Stimulated activated CD4-positive, alpha-beta T cell treated with anti-CD3 and anti-CD28 coated beads, Interleukin-15, amount 100 ng/mL, for 48 hours (primary cell): ENCODE measurements around the gene CFAP73.
"Not testable (repeated sequence)": the region's sequence is repeated elsewhere in the genome, so short reads cannot be mapped to it uniquely, and the experiment has no call there.

Source experiments
- DNase-seq, 2 donors: peaks; one replicate each; pipeline ENCODE4 v3.0.0-alpha.2; 2020; ENCODE audit warnings: low read depth in 2 of 2

Gene CFAP73

DNA sequence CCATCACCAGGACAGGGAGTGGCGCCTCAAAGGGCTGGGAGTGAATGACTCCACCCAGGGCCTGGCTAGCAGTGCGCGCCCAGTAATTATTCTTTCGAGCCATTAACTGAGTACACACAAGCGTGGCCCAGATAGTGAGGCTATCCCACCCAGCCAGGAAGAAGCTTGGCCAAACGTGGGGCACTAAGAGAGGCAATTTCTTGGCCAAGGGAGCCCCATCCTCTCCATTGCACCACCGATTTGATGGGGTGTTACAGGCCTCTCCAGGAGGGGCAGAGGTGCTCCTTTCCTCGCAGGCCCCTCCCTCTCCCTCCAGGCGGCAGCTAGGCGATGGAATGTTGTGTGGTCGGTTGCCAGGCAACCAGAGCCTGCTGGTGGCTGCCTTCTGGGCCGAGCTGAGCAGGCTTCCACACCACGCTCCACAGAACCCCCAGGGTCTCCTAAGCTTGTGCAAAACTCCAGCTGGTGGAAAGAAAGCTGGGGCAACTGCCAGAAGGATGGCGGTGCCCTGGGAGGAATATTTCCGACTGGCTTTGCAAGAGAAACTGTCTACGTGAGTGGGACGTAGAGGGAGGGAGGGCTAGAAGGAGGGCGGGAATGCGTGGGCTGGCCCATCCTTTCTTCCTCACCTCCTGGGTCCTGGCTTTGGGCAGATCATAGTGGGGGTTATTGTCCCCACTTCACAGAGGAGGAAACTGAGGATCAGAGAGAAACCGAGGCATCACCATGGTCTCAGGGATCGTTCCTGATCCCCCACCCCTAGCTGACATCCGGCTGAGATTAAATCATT is at the start of gene CFAP73:
CFAP73 (plus strand) TSS at position 364 of the 790 bp plus-strand sequence; CDS start at position 498, 134 bp downstream.
- DNase-seq = no peak

DNA sequence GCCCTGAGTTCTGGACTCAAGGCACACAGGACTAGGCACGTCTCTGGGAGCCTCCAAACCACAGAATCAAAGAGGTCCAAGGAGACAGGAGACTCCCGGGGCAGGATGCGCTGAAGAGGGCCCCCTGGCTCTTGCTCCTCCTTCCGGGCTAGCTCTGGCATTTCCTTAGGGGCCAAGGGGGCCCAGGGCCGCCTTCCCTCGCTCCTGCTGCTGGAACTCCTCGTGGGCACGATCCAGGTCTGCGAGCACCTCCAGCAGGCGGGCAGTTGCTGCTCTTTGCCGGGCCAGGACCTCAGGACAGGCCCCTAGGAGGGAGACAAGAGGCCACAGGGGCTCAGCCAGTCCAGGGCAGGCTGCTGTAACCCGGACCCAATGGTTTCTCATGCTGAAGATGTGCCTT is 49.8 kb upstream of the CFAP73 start:
- no peak for DNase-seq

DNA sequence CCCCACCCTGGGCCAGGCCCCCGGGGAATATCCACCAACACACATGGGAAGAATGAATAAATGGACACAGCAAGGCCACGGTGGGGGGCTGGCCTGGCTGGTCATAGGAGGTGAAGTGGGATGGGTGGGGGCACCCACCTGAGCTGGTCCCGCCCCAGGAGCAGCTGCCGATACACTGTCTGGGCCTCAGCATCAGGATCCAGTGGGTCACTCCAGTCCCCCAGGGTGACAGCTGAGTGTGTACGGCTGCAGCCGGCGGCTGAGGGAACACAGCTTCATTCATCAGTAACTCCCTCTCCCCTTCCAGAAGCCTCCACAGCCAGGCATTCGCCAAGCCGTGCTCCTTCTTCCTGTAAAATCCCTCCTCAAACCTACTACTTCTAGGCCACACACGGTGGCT is 47.8 kb upstream of the CFAP73 start:
- DNase-seq = no peak

DNA sequence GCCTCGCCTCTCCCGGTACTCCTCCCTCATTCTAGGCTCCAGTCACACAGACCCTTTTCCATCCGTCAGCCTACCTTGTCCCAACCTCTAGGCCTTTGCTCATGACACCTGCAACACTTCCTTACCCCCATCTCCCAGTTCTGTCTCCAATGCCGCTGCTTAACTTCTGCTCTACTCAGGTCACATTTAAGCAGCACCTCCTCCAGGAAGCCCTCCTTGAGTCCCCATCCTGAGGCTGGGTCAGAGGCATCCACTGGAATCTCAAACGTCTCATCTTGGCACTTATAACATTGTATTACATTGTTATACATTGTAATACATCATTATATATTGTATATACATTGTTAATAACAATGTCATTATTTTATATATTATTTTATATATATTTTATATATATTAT is 46.7 kb upstream of the CFAP73 start:
- DNase-seq = no peak

DNA sequence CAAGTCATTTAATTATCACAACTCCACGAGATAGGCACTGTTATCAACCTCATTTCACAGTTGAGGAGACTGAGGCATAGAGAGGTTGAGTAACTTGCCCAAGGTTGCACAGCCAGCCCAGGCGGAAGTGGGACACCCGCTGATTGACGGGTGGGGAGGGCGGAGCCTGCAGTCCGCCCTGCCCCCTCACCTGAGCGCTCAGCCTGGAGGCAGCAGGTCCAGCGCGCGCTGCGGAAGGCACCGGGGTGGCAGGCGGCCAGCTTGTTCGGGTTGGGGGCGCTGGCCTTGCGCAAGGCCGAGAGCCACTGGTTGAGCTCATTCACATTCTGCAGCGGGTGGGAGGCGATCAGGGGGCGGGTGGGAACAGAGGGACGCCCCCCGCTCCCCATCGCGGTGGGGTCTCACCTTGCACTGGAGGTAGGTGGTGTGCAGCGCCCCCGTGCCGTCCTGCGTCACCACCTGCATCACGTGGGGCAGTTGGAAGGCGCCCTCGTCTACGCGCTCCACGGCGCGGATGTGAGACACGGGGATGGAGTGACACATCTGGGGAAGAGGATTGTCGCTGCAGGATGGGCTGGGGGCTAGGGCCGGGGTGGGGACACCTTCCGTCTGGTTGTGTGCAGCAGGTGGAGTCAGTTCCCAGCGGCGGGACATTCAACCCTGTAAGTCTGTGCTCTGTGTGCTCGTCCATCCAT is 45.6 kb upstream of the CFAP73 start:
- DNase-seq = peak; percentile 56 to 65

DNA sequence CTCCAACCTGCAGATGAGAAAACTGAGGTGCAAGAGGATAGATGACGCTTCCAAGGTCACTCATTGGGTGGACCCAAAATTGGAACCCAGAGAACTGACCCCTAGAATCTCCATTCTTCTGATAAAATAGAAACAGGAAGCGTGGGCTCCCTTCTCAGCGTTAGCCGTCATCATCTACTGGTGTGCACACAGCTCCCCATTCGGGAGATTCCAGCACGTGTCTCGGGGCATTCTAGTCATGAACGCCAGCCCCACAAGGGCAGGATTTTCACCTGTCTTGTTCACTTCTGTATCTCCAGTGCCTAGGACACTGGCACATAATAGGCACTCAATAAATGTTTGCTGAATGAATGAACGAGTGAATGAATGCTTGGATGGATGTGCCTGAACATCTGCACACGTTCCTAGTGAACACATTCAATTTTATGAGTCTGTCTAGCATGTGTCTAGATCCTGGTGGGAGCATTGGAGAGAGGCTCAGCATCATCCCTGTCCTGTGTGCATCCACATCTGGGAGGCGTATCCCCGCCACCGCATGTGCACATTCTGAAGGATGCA is 44.5 kb upstream of the CFAP73 start:
- no peak for DNase-seq

DNA sequence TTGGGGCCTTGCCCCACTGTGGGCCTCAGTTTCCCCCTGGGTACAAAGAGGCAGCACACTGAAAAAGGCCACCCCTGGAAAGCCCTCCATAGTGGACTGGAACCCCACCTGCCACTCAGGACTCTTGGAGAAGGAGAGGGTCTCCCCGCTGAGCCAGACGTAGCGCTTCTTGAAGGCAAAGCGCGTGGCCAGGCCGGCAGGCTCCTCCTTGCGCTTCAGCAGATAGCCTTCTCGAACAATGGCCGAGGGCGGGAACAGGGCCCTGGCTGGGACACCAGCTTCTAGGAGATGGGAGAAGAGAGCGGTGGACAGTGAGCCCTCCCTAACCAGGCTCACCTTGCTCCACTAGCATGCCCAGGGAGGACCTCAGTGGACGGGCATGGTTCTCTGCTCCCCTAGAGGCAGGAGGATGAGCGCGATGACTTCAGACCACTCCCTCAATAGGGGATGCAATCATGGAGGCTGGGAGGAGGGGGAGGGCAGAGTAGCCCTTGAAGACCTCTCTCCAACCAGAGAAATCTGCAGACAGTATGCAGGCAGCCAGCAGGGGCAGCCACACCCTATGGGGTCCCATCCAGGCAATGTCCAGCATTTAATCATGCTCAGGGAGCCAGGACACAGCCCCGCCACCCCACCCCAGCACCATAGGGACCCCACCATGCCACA is 43.8 kb upstream of the CFAP73 start:
- no peak for DNase-seq

DNA sequence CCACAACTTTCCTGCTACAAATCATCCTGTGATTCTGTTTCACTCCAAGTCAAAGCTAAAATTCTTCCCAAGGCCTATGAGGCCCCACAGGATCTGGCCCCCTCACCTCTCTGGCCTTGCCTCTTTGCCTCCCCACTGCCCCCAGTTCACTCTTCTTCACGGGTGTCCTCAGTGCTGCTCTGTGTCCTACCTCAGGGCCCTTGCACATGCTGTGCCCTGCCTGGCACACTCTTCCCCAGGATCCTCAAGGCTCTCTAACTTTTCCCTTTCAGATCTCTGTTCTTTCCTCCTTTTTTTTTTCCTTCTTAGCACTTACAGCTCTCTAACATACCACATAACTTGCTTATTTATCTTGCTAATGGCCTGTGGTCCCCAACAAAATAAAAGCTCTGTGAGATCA is 43.2 kb upstream of the CFAP73 start:
- DNase-seq = no peak

DNA sequence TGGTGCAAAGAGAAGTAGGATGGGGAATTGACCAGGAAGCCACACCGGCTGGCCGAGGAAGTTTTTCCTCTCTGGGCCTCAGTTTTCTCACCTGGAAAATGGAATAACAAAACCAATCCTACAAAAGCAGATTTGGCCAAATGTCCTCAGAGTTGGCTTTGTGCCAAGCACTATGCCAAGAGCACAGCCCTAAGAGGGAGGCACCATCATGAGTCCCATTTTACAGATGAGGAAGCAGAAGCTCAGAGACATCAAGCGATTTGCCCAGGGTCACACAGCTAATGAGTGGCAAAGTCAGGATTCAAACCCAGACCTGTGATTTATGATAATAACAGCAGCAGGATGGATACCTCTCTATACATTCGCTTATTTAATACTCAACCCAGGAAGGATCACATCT is 41.2 kb upstream of the CFAP73 start:
- no peak for DNase-seq

DNA sequence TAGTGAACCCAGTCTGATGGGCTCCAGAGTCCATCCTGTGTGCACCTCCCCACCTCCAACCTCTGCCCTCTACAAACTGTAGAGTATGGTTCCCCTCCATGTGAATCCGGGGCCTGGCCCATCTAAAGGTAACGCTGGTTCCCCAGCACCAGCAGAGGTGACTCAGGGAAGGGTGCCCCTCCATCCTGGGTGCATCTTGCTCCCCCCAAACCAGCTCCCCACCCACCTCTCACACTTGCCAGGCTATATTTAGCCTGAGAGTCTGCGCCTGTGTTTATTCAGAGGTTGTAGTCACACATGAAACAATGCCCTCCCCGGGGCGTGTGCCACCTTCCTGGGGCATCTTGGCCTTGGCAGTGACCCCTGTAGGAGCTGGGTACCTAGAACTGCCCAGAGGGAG is 40.2 kb upstream of the CFAP73 start:
- DNase-seq = no peak

DNA sequence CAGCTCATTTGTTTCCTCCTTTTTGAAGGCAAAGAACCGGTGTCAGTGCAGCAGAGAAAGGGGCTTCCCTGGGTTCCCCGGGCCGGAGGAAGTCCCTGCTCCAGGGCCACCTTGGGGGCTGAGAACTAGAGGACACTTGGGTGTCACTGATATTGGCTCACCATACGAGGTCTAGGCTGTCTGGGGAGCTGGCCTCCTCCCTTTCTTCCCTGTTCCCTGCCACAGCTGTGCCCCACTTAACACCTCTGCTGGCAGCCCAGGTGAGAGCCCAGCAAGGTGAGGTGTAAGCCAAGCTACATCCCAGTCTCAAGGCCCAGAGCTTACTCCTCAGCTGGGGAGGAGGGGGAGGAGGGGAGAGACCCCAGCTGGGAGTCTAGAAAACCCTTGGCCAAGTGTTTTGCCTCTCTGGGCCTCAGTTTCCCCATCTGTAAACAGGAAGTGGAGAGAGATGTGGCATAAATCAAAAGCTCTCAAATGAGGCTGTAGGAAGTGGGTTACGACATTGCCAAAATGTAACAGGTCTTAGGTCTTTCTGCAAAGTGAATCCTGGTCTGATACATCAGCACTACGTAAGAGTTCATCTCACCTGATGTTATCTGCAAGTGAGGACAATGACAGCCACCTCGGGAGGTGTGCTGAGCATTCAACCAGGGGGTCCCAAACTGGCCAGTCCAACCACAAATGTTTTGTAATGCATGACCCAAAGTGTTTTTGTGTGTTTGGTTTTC is 39.5 kb upstream of the CFAP73 start:
- DNase-seq = no peak

DNA sequence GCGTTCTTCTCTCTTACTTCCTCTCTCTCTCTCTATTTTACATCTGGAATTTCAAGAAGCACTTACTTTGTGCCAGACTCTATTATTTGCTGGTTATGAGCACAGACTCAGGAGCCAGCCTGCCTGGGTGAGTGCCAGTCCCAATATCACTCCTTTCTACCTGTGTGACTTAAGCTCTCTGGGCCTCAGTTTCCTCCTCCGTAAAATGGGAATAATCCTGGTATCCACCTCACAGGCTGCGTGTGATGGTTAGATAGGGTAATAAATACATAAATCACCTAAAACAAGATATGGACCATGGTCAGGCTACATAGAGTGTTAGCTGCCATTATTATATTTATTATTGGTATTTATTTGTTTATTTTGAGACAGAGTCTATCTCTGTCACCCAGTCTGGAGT is 38.3 kb upstream of the CFAP73 start:
- DNase-seq = no peak

DNA sequence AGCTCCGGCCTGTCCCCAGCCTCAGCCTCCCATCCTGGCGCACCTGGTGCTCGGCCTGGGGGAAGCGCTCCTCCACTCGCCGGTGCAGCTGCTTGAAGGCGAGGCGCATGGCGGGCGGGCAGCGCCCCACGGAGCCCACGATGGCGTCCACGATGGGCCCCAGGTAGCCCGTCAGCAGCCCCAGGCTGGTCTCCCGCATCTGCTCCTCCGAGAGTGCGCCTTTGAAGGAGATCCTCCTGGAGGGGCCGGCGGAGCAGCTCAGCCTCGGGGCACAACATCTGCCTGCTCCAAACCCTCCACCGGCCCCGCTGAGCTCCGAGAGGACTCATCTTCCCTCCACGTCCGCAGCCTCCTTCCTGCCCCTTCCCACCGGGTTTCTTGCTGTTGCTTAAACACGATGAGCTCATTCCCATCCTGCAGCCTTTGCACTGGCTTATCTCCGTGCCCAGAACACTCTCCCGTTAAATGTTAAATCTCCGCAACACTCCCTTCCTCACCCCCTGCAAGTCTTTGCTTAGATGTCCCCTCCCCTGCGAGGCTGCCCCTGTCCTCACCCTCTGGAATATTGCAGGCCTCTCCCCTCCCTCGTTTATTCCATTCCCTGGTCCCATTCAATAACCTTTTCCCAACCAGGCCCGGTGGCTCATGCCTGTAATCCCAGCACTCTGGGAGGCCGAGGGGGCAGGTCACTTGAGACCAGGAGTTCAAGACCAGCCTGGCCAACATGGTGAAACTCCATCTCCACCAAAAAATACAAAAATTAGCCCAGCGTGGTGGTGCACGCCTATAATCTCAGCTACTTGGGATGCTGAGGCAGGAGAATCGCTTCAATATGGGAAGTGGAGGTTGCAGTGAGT is 37.3 kb upstream of the CFAP73 start:
- DNase-seq = no peak

DNA sequence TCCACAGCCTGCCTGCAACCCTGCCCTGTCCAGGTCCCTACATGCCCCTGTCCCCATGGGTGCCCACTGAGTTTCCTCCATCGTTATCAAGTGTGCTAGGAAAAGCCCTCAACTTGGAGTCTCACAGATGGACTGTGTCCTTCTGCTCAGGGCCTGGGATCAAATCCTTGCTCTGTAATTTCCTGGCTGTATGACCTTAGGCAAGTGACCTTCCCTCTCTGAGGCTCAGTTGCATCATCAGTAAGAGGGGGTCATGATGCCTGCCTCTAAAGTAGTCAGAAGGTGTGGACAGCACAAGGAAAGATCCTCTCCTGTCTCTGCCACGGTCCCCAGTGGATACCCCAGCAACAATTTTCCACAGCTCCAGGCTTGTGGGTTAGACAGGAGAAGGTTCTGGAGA is 36.1 kb upstream of the CFAP73 start:
- no peak for DNase-seq

DNA sequence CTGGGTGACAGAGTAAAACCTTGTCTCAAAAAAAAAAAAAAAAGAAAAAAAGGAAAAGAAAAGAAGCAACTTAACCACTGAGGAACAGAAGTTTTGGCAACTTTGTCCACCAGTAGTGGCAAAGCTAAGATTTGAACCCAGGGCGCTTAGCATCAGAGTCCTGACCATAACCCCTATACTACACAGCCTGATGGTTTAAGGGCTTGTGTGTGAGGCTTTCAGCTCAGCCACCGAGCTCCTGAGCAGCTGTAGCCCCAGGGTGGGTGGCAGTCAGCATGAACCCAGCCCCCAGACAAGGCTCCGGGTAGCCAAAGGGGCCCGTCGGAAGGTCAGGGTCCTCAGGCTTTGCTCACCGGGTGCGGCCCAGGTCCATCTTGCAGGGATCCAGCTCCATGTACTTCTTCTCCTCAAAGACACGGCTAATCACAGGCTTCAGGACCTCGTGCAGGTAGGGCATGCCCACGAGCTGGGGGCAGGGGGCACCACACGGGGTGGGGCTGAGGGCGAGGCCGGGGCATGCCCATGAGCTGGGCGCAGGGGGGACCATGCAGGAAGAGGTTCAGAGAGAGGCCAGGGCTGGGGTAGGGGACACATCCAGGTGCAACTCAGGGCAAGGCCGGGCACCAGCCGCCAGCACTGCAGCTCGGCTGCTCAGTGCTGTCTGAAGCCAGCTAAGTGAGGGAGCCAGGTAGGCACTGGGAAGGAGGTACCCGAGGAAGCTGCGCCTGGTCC is 34.9 kb upstream of the CFAP73 start:
- no peak for DNase-seq

DNA sequence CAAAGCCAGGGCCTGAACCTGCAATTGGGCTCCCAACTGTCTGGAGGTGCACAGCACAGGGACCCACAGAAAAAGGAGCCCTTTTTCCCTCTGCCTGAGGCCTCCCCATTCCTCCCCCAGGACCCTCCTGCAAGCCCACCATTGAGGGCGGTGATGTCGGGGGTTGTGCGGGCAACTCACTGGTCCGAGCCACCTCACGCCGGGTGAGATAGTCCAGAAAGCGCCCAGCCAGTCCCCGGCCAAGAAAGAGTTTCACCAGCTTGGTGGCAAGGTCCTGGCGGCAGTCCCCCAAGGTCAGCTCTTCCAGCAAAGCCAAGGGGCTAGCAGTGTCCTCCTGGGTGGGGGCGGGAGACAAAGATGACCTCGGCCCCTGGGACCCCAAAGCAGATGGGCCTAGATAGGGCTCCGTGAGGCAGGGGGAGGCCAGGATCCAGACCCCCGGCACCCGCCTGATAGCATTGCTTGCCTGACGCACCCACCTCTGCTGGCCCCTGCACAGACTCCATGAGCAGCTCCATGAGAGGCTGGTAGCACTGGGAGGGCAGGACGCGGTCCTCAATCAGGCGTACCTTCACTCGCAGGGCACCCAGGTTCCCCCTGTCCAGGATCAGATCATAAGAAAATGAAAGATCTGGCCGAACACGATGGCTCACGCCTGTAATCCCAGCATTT is 33.9 kb upstream of the CFAP73 start:
- no peak for DNase-seq

DNA sequence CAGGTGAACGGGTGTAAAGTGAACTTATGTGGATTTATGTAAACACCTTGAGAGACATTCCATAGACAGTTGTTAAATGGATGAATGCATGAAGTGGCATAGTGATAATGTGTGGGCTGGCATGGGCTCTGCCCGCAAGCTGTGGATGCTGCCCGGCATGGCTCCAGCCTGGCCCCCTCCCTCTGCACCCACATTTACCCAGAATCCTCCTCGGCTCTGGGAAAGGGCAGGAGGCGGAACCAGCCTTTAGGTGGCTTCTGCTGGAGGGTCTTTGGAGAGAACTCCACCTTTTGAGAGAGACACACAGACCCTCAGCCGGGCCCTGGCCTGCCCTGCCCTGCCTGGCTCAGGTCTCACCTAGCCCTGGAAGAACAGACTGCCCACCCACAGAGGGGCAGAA is 32.6 kb upstream of the CFAP73 start:
- no peak for DNase-seq

DNA sequence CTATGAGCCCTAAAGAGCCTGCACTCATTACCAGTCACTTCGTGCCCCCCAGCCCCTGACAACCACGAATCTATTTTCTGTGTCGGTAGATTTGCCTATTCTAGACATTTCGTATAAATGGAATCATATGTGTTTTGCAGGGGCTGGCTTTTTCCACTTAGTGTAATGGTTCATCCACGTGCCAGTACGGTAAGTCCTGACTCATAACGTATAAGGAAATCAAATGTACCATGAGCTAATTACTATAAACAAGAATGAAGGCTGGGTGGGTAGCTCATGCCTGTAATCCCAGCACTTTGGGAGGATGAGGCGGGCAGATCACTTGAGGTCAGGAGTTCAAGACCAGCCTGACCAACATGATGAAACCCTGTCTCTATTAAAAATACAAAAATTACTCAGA is 31.8 kb upstream of the CFAP73 start:
- not testable (repeated sequence) for DNase-seq

DNA sequence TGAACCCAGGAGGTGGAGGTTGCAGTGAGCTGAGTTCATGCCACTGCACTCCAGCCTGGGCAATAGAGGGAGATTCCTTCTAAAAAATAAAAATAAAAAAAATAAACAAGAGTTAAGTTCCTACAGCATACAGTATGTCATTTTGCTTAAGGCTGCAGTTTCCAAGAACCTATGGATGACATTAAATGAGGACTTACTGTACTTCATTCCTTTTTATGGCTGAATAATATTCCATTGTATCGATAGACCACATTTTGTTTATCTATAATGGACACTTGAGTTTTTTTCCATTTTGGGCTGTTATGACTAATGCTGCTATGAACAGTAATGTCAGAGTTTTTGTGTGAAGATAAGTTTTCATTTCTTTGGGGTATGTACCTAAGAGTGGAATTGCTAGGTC is 31.4 kb upstream of the CFAP73 start:
- DNase-seq = no peak
